ENCODE measurements around the gene CAMK2N1.

DNA sequence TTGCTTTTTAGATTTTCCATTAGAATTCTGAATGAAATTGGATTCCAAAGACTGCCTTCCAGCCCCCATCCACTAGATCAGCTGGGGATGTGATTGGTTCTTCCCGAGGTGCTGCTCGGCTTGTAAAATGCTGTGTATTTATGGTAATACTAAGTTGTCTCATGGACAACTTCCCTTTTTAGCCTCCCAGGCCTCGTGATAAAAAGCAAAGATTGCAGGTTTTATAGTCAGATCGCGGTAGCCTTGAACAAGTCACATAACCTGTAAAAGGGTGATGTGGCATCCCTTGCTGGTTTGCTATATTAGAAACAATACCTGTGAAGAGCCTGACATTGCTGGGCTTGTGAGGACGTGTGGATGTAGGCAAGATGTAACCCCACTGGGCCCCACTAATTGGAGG lies 11.5 kb upstream of the CAMK2N1 start:
- TF ChIP-seq RAD21 (IDR thresholded peaks at IDR 0.05 in 1 of 2, conservative IDR thresholded peaks at IDR 0.05 in 1 of 2; ENCODE audit: low read depth in 2 of 2, low read length in 2 of 2) (no peak), POLR2A (IDR thresholded peaks at IDR 0.05; ENCODE audit: control extremely low read depth in 1 of 2, low read depth in 2 of 2, low read length in 2 of 2) (no peak), EP300 (IDR thresholded peaks at IDR 0.05; ENCODE audit: borderline replicate concordance in 1 of 2, low read depth in 2 of 2, low read length in 2 of 2) (no peak), FOSL1 (IDR thresholded peaks at IDR 0.05; ENCODE audit: insufficient read depth, low read depth, low read length) (no peak), SIN3A (conservative IDR thresholded peaks at IDR 0.05 in 1 of 2, IDR thresholded peaks at IDR 0.05 in 1 of 2; ENCODE audit: low read depth in 1 of 2, low read length in 2 of 2) (no peak), POLR2AphosphoS5 (IDR thresholded peaks at IDR 0.05; ENCODE audit: low read depth, low read length) (no peak), CEBPB (IDR thresholded peaks at IDR 0.05; ENCODE audit: low read depth, low read length) (no peak), YY1 (IDR thresholded peaks at IDR 0.05; ENCODE audit: low read depth, low read length) (no peak), ZNF274 (IDR thresholded peaks at IDR 0.05; ENCODE audit: borderline replicate concordance, extremely low read depth, low read length) (no peak), TAF1 (IDR thresholded peaks at IDR 0.05; ENCODE audit: low read depth, low read length) (no peak)
- TF ChIP-seq, protein P1, sequence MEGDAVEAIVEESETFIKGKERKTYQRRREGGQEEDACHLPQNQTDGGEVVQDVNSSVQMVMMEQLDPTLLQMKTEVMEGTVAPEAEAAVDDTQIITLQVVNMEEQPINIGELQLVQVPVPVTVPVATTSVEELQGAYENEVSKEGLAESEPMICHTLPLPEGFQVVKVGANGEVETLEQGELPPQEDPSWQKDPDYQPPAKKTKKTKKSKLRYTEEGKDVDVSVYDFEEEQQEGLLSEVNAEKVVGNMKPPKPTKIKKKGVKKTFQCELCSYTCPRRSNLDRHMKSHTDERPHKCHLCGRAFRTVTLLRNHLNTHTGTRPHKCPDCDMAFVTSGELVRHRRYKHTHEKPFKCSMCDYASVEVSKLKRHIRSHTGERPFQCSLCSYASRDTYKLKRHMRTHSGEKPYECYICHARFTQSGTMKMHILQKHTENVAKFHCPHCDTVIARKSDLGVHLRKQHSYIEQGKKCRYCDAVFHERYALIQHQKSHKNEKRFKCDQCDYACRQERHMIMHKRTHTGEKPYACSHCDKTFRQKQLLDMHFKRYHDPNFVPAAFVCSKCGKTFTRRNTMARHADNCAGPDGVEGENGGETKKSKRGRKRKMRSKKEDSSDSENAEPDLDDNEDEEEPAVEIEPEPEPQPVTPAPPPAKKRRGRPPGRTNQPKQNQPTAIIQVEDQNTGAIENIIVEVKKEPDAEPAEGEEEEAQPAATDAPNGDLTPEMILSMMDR (IDR thresholded peaks at IDR 0.05; ENCODE audit: control extremely low read depth in 1 of 3, insufficient read depth in 1 of 3, low read depth in 1 of 3, low read length in 3 of 3), result no peak

Measured in H1 (cell line).